K562 (cell line): ENCODE measurements around the gene PEPD. TPM values are rescaled to one million over a fixed set of nuclear protein-coding genes. Genes with fewer than 3 reads are reported as not detected.

Experiments used
- ATAC-seq: fragments of 200-7000 bp; cut with Tn5 transposase; 3 replicates; pipeline ENCODE4 v1.9.1; 2020; ENCODE audit warnings: moderate library complexity
- BruUV-seq: library from RNA; stranded (reverse); fragments of 400-500 nt; replicated peaks from 2 replicates; lab custom pipeline; 2021; lab: Mats Ljungman, UMichigan
- CTCF ChIA-PET: fragments of 300-600 bp; formaldehyde crosslinking; extraction: SDS; loops from one replicate; lab custom pipeline; 2021; ENCODE audit warnings: low intra/inter-chr PET ratio; lab: Yijun Ruan, JAX
- POLR2A ChIA-PET: fragments of 300-600, 350-650 bp; sonication (Branson Sonifier 250); formaldehyde crosslinking; extraction: SDS; loops from one replicate; lab custom pipeline; 2021; ENCODE audit warnings: antibody characterized with exemption, inconsistent platforms; lab: Yijun Ruan, JAX
- DNase-seq, 4 experiments: peaks; one replicate each; pipeline versions ENCODE4 v3.0.0 to v3.0.0-alpha.2; 2011 to 2018; ENCODE audit warnings: low spot score in 3 of 4, mixed read lengths in 3 of 4; ENCODE audit errors: extremely low read depth in 1 of 4
- FAIRE-seq: peaks from 2 replicates; lab custom pipeline; 2011; peaks lifted over from hg19 to GRCh38; lab: Jason Lieb, UNC
- H2AFZ ChIP-seq: 2 replicates; pipeline ENCODE4 v1.6.0; 2011; ENCODE audit warnings: low read depth, low read length, control low read depth, inconsistent platforms
- H3K27ac ChIP-seq: fragments of 200-600 bp; 3 replicates; pipeline ENCODE4 v1.8.0; 2011; ENCODE audit warnings: low read depth, mild to moderate bottlenecking, control low read depth, inconsistent platforms, low read length, moderate library complexity, mixed read lengths; ENCODE audit errors: extremely low read depth
- H3K27me3 ChIP-seq, 2 experiments: fragments of 300-600 bp in 1 of 2; 2 replicates in 1 of 2; 3 replicates in 1 of 2; pipeline versions ENCODE4 v1.6.0 to v1.8.0; 2011; ENCODE audit warnings: inconsistent platforms in 2 of 2, low read length in 2 of 2, mild to moderate bottlenecking in 1 of 2, mixed read lengths in 1 of 2, moderate library complexity in 1 of 2; ENCODE audit not compliant: control insufficient read depth in 2 of 2, insufficient read depth in 2 of 2
- H3K36me3 ChIP-seq: fragments of 300-600 bp; 3 replicates; pipeline ENCODE4 v1.8.0; 2011; ENCODE audit warnings: mild to moderate bottlenecking, low read length, inconsistent platforms; ENCODE audit not compliant: control insufficient read depth, insufficient read depth
- H3K4me1 ChIP-seq, 2 experiments: fragments of 200-600 bp in 1 of 2; replicated peaks in 1 of 2; 2 replicates in 1 of 2; 3 replicates in 1 of 2; pipeline versions ENCODE4 v1.5.1 to v1.8.0; 2011; ENCODE audit warnings: inconsistent platforms in 2 of 2, low read length in 2 of 2, mild to moderate bottlenecking in 1 of 2, mixed read lengths in 1 of 2, moderate library complexity in 1 of 2; ENCODE audit not compliant: control insufficient read depth in 2 of 2, insufficient read depth in 2 of 2
- H3K4me2 ChIP-seq: 2 replicates; pipeline ENCODE4 v1.6.1; 2011; ENCODE audit warnings: low read length, control low read depth, inconsistent platforms, mixed read lengths; ENCODE audit not compliant: insufficient read depth
- H3K4me3 ChIP-seq: fragments of 200-600 bp; sonication (generic), shearing (Covaris generic); 2 replicates; pipeline ENCODE4 v1.5.1; 2016; ENCODE audit warnings: control low read depth, inconsistent platforms
- H3K79me2 ChIP-seq: fragments of 200-600 bp; 3 replicates; pipeline ENCODE4 v1.8.0; 2011; ENCODE audit warnings: low read length, inconsistent platforms; ENCODE audit not compliant: control insufficient read depth, insufficient read depth
- H3K9ac ChIP-seq, 2 experiments: 2 replicates each; pipeline versions ENCODE4 v1.6.0 to v1.6.1; 2011; ENCODE audit warnings: low read depth in 2 of 2, low read length in 2 of 2, control low read depth in 1 of 2, inconsistent platforms in 1 of 2, mild to moderate bottlenecking in 1 of 2, mixed read lengths in 1 of 2; ENCODE audit not compliant: insufficient read depth in 1 of 2
- H3K9me1 ChIP-seq: one replicate; pipeline ENCODE4 v1.6.0; 2011; ENCODE audit warnings: inconsistent platforms, mild to moderate bottlenecking, low read length, moderate library complexity; ENCODE audit not compliant: control insufficient read depth, insufficient read depth
- H3K9me3 ChIP-seq: replicated peaks from 2 replicates; pipeline ENCODE4 v1.5.1; 2011; ENCODE audit warnings: low read depth, low read length, inconsistent platforms; ENCODE audit not compliant: control insufficient read depth, insufficient read depth
- H4K20me1 ChIP-seq: replicated peaks from 2 replicates; pipeline ENCODE4 v1.6.1; 2011; ENCODE audit warnings: low read length, inconsistent platforms, mixed read lengths; ENCODE audit not compliant: control insufficient read depth, insufficient read depth
- ATF7 ChIP-seq: fragments of 450-650 bp; IDR thresholded peaks from 2 replicates; pipeline ENCODE4 v1.7.1; 2014; ENCODE audit warnings: mild to moderate bottlenecking, moderate library complexity
- MAZ ChIP-seq, 2 experiments: fragments of 450-650 bp in 1 of 2; sonication (generic) in 1 of 2; formaldehyde crosslinking; IDR thresholded peaks in 1 of 2; conservative IDR thresholded peaks in 1 of 2; 2 replicates each; pipeline versions ENCODE4 v1.4.0 to v1.5.0; 2020; ENCODE audit warnings: mild to moderate bottlenecking in 1 of 2, missing genetic modification reagents in 1 of 2
- PHB ChIP-seq: fragments of 250-450 bp; sonication (Bioruptor Pico); IDR thresholded peaks from 2 replicates; pipeline ENCODE4 v1.5.0; 2021
- RHOXF2B ChIP-seq: fragments of 250-450 bp; sonication (Bioruptor Pico); conservative IDR thresholded peaks from 2 replicates; pipeline ENCODE4 v1.5.1; 2021
- ZKSCAN8 ChIP-seq: fragments of 200-800 bp; sonication (Bioruptor generic); IDR thresholded peaks from 2 replicates; pipeline ENCODE4 v1.6.1; 2016; ENCODE audit warnings: missing genetic modification characterization, missing compliant biosample characterization
- ZNF217 ChIP-seq: sonication (generic); formaldehyde crosslinking; IDR thresholded peaks from 2 replicates; pipeline ENCODE4 v1.8.0; 2022; ENCODE audit warnings: mild to moderate bottlenecking, missing genetic modification reagents
- WGBS: fragments of 100-300 bp; shearing (Covaris generic); methylation state at CpG from one replicate; pipeline ENCODE4 v1.1.6; 2016; ENCODE audit warnings: low coverage, mixed read lengths; ENCODE audit not compliant: insufficient coverage; ENCODE audit errors: missing lambda C conversion rate; 5-methylcytosine and 5-hydroxymethylcytosine counted together
- in situ Hi-C: fragments of 300-500 bp; cut with MboI; formaldehyde crosslinking; loops from 4 replicates; pipeline ENCODE4 v1.15.0; 2018; ENCODE audit warnings: inconsistent platforms, mixed read lengths
- intact Hi-C: fragments of 100-400 bp; cut with micrococcal nuclease; formaldehyde crosslinking; loops from 2 replicates; pipeline ENCODE4 v1.14.2; 2022
- polyA plus RNA-seq, 8 experiments: library from polyadenylated mRNA; depleted of rRNA in 4 of 8; stranded (reverse) in 5 of 8; unstranded in 3 of 8; fragments of >200 nt; fragmentation: Nextera tagmentation in 2 of 8; fragmentation: Illumina TruSeq in 1 of 8; extraction: Ambion mirVana in 2 of 8; extraction: Trizol in 1 of 8; gene quantifications; 2 replicates each; pipeline versions ENCODE4 v1.2.1 to v1.2.3, GENCODE V29; 2011 to 2014; ENCODE audit warnings: inconsistent platforms in 1 of 8, missing spikeins in 1 of 8
- total RNA-seq, 7 experiments: library from RNA; depleted of rRNA in 6 of 7; stranded (reverse); fragments of >200 nt in 6 of 7; fragmentation: Illumina TruSeq in 2 of 7; extraction: Trizol in 2 of 7; gene quantifications; 2 replicates each; pipeline versions ENCODE4 v1.2.1 to v1.2.3, GENCODE V29; 2011 to 2021; ENCODE audit warnings: low replicate concordance in 1 of 7
- TF ChIP-seq, protein P1 (sequence below): fragments of 250-450 bp; sonication (Bioruptor Pico); IDR thresholded peaks from 2 replicates; pipeline ENCODE4 v1.4.0; 2020; ENCODE audit warnings: mild to moderate bottlenecking, moderate library complexity
- TF ChIP-seq, protein P2 (sequence below): fragments of 200-800 bp; sonication (Bioruptor generic); IDR thresholded peaks from 2 replicates; pipeline ENCODE4 v1.6.1; 2017; ENCODE audit warnings: missing genetic modification characterization, missing compliant biosample characterization
- TF ChIP-seq, protein P3 (sequence below): fragments of 250-450 bp; sonication (Bioruptor Pico); IDR thresholded peaks from 2 replicates; pipeline ENCODE4 v1.8.0; 2021; ENCODE audit warnings: moderate library complexity, mild to moderate bottlenecking, inconsistent platforms
- TF ChIP-seq, protein P4 (sequence below): fragments of 250-450 bp; sonication (Bioruptor Pico); IDR thresholded peaks from 2 replicates; pipeline ENCODE4 v1.8.0; 2022; ENCODE audit warnings: moderate library complexity, mild to moderate bottlenecking, inconsistent platforms

PEPD gene
- total and polyA plus RNA-seq, 9 of the 15 experiments (the other 6 are each of a cell fraction or from before 2014, with no cell fraction given), result 1.3 to 19.2 (median 16.0) TPM

DNA sequence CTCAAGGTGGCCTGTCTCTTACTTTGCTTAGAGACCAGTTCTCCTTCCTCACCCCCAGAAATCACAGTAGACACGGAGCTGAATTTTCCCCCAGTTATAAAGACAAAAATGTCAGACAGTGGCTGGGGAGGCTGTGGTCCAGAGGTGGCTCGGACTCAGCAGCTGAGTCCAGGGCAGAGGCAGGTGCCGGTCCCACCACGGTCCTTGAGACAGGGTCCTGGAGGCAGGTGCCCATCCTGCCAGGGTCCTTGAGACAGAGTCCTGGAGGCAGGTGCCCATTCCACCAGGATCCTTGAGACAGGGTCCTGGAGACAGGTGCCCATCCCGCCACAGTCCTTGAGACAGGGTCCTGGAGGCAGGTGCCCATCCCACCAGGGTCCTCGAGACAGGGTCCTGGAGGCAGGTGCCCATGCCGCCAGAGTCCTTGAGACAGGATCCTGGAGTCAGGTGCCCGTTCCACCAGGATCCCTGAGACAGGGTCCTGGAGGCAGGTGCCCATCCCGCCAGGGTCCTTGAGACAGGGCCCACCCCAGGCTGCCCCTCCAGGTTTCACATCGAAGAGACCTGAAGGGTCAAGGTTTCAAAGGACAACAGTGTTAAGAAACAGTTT, 23.1 kb downstream of the PEPD start (continued):
- TF ChIP-seq MAZ (CRISPR knock-in tag; conservative IDR thresholded peaks at IDR 0.05 in 1 of 2, IDR thresholded peaks at IDR 0.05 in 1 of 2), result no peak

DNA sequence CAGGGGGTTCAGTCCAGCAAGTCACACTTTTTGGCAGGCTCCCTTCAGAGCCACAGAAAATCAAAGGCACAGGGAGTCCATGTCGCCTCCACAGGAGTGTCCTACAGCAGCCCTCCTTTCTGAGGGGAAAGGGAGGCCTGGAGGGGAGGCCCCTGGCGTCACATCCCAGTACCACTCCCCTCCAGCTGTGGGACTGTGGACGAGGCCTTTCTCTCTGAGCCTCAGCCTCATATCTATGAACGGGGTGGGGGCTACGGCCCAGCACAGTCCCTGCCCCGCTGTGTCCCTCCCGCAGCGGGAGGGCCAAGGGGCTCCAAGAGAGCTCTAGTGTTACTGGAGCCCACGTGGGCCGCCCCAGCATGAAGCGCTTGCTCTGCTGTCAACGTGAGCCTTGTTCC, 23.8 kb downstream of the PEPD start:
- ATAC-seq (no peak), FAIRE-seq (no peak)
- TF ChIP-seq, protein P1, sequence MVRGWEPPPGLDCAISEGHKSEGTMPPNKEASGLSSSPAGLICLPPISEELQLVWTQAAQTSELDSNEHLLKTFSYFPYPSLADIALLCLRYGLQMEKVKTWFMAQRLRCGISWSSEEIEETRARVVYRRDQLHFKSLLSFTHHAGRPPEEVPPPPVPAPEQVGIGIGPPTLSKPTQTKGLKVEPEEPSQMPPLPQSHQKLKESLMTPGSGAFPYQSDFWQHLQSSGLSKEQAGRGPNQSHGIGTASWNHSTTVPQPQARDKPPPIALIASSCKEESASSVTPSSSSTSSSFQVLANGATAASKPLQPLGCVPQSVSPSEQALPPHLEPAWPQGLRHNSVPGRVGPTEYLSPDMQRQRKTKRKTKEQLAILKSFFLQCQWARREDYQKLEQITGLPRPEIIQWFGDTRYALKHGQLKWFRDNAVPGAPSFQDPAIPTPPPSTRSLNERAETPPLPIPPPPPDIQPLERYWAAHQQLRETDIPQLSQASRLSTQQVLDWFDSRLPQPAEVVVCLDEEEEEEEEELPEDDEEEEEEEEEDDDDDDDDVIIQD (CRISPR knock-in tag), result no peak
- TF ChIP-seq ZKSCAN8 (no peak), PHB (CRISPR knock-in tag) (no peak), RHOXF2B (no peak), ZNF217 (CRISPR knock-in tag) (no peak), ATF7 (no peak)
- TF ChIP-seq, protein P2, sequence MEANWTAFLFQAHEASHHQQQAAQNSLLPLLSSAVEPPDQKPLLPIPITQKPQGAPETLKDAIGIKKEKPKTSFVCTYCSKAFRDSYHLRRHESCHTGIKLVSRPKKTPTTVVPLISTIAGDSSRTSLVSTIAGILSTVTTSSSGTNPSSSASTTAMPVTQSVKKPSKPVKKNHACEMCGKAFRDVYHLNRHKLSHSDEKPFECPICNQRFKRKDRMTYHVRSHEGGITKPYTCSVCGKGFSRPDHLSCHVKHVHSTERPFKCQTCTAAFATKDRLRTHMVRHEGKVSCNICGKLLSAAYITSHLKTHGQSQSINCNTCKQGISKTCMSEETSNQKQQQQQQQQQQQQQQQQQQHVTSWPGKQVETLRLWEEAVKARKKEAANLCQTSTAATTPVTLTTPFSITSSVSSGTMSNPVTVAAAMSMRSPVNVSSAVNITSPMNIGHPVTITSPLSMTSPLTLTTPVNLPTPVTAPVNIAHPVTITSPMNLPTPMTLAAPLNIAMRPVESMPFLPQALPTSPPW, result no peak
- TF ChIP-seq, protein P3, sequence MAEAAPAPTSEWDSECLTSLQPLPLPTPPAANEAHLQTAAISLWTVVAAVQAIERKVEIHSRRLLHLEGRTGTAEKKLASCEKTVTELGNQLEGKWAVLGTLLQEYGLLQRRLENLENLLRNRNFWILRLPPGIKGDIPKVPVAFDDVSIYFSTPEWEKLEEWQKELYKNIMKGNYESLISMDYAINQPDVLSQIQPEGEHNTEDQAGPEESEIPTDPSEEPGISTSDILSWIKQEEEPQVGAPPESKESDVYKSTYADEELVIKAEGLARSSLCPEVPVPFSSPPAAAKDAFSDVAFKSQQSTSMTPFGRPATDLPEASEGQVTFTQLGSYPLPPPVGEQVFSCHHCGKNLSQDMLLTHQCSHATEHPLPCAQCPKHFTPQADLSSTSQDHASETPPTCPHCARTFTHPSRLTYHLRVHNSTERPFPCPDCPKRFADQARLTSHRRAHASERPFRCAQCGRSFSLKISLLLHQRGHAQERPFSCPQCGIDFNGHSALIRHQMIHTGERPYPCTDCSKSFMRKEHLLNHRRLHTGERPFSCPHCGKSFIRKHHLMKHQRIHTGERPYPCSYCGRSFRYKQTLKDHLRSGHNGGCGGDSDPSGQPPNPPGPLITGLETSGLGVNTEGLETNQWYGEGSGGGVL, result no peak
- TF ChIP-seq, protein P4, sequence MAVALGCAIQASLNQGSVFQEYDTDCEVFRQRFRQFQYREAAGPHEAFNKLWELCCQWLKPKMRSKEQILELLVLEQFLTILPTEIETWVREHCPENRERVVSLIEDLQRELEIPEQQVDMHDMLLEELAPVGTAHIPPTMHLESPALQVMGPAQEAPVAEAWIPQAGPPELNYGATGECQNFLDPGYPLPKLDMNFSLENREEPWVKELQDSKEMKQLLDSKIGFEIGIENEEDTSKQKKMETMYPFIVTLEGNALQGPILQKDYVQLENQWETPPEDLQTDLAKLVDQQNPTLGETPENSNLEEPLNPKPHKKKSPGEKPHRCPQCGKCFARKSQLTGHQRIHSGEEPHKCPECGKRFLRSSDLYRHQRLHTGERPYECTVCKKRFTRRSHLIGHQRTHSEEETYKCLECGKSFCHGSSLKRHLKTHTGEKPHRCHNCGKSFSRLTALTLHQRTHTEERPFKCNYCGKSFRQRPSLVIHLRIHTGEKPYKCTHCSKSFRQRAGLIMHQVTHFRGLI (CRISPR knock-in tag), result no peak

More for the DNA sequence above, 23.8 kb downstream of the PEPD start:
- Histone ChIP-seq H3K4me2 (no peak overlapping the region), H3K36me3 (no peaks in the 10 kb centered on the region), H3K9me1 (no peaks in the 10 kb centered on the region), H4K20me1 (peaks cover 7% of the 10 kb centered on the region; the same call in 1 of the 2 replicates), H3K4me1 (no peaks in the 10 kb centered on the region), H3K27me3 (no peaks in the 10 kb centered on the region; a peak in 1 of 5 replicates), H3K4me3 (no peak overlapping the region), H3K9me3 (no peaks in the 10 kb centered on the region), H2AFZ (no peak overlapping the region), H3K27ac (no peak overlapping the region), H3K9ac (no peak overlapping the region), H3K79me2 (no peaks in the 10 kb centered on the region)
- in situ Hi-C loops, result no loop called here
- ChIA-PET CTCF (no interaction called here), POLR2A (no interaction called here)
- intact Hi-C loops, result no loop called here
- no peak for DNase-seq
- 20% methylated on average over 12 of the region's 12 CpGs for WGBS
- BruUV-seq, result no TSS peak
